Fibroblast of lung (primary cell): ENCODE measurements around the gene GRK5.

Experiments used
- CTCF ChIP-seq, 2 donors: IDR thresholded peaks in 1 of 2; conservative IDR thresholded peaks in 1 of 2; 1 replicate in 1 of 2; 2 replicates in 1 of 2; pipeline ENCODE4 v1.5.1; 2011 to 2012; ENCODE audit warnings: low read length in 2 of 2, control low read depth in 1 of 2, inconsistent platforms in 1 of 2, low read depth in 1 of 2, mild to moderate bottlenecking in 1 of 2
- EZH2 ChIP-seq: IDR thresholded peaks from 2 replicates; pipeline ENCODE4 v1.5.1; 2012; ENCODE audit warnings: low read length, control low read depth, mild to moderate bottlenecking; ENCODE audit errors: missing control alignments

DNA sequence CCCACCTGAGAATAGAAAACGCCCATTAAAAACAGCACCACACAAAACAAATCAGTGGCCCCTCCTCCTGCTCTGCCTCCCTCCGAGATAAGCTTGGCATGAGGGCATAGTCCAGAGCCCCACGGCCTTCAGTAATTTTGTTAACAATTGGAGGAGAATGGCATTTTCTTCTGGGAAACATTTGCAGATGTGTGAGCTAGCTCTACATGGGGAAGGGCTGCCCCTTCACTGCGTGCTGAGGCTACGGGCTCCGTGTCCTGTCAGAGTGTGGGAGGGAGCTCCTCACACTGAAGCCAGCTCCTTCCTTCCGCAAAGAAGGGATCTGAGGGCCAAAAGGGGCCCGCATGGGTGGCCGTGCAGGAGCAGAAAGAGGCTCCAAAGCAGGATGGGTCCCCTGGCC is 15.2 kb downstream of the GRK5 start:
- TF ChIP-seq CTCF (conservative IDR thresholded peaks at IDR 0.05 in 1 of 2, IDR thresholded peaks at IDR 0.05 in 1 of 2; ENCODE audit: low read depth in 1 of 2, low read length in 2 of 2) (no peak), EZH2 (no peak)
